NB4 (cell line): ENCODE measurements around the gene PCCB.

ENCODE experiments used
- MYC ChIP-seq: IDR thresholded peaks from 2 replicates; pipeline ENCODE4 v1.6.1; 2011; ENCODE audit warnings: low read depth, low read length
- POLR2A ChIP-seq: IDR thresholded peaks from 2 replicates; pipeline ENCODE4 v1.6.1; 2011; ENCODE audit warnings: mild to moderate bottlenecking; ENCODE audit not compliant: insufficient read length; ENCODE audit errors: extremely low read depth
- TF ChIP-seq, protein P1 (sequence below): IDR thresholded peaks from one replicate; pipeline ENCODE4 v1.5.1; 2012; ENCODE audit warnings: low read depth, low read length
- TF ChIP-seq, protein P2 (sequence below): IDR thresholded peaks from 2 replicates; pipeline ENCODE4 v1.6.1; 2011; ENCODE audit warnings: low read depth, low read length

DNA sequence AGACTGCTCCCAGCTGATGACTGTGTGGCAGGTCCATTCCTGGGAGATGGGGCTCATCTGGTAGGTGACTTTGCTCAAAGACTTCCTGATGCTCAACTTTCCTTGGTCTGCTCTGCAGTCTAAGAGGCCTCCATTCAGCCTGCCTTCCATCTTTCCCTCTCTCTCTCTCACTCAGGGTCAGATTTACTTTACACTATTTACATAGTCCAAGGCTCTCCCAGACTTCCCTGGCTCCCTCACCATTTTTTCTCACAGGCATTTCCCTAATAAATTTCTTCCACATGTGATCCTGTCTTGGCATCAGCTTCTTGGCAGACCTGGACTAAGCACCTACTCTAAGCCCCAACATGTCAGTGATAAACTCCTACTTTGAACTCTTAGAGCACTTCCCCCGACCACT is 13.0 kb upstream of the PCCB start:
- TF ChIP-seq, protein P1, sequence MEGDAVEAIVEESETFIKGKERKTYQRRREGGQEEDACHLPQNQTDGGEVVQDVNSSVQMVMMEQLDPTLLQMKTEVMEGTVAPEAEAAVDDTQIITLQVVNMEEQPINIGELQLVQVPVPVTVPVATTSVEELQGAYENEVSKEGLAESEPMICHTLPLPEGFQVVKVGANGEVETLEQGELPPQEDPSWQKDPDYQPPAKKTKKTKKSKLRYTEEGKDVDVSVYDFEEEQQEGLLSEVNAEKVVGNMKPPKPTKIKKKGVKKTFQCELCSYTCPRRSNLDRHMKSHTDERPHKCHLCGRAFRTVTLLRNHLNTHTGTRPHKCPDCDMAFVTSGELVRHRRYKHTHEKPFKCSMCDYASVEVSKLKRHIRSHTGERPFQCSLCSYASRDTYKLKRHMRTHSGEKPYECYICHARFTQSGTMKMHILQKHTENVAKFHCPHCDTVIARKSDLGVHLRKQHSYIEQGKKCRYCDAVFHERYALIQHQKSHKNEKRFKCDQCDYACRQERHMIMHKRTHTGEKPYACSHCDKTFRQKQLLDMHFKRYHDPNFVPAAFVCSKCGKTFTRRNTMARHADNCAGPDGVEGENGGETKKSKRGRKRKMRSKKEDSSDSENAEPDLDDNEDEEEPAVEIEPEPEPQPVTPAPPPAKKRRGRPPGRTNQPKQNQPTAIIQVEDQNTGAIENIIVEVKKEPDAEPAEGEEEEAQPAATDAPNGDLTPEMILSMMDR, result no peak
- TF ChIP-seq POLR2A (no peak), MYC (no peak)
- TF ChIP-seq, protein P2, sequence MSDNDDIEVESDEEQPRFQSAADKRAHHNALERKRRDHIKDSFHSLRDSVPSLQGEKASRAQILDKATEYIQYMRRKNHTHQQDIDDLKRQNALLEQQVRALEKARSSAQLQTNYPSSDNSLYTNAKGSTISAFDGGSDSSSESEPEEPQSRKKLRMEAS, result no peak
